ENCODE measurements around the gene LRRTM4.

Gene LRRTM4

GRCh38 chr2:77521931-77522470 is at the start of gene LRRTM4:
Gene LRRTM4 (minus strand): TSS chr2:77522376.
- DNase-seq, result peak in 40 of 42 donors; percentile 39 to 90 (median 70)
- intact Hi-C loops (cut with DNase I), result no loop called here

DNA sequence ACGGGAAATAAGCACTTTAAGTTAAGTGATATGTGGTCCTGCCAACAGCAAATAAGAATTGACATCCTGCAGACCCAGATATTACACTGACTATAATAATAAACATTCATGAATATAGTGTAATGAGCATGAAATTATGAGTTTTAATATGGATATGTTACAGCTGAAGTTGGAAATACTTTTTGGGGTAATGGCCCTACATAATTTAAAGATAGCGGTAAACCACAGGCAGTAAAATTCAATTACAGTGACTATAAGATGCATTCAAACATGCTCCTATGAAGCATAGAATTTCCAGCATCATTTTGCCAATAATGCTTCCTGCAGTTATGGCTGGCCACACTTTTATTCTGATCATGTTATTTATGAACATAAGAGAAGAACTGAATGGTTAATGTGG is 49.4 kb upstream of the LRRTM4 start:
- intact Hi-C loops (cut with DNase I), result no loop called here
- no peak for DNase-seq

DNA sequence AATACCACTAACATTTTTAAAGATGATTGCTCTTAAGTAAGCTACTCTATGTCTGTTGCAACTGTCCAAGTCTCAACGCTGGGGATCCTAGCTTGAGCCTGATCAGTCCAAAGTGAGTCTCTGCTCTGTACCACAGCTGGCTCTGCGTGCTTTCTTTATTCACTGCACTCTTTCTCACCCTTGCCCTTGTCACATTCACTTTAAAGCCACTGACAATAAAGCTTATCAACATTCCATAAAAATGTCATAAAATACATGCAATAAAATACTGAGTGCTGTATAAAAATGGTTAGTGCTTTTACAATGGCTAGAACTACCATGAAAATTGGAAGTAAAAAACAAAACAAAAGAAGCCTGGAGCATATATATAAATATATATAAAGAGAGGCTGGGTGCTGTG is 45.5 kb upstream of the LRRTM4 start:
- intact Hi-C loops (cut with DNase I), result no loop called here
- no peak for DNase-seq

DNA sequence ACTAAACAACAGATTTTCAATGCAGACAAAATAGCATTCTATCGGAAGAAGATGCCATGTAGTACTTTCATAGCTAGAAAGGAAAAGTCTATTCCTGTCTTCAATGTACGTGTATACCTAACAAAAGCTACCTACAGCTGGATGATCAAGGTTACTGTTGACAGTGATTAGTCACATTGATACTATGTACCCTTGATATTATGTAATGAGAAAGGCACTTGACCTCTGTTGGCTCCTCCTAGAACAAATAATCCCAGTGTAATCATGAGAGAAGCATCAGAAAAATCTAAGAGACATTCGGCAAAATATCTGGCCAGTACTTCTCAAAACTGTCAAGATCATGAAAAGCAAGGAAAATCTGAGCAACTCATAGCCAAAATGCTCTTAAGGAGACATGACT is 44.4 kb upstream of the LRRTM4 start:
- intact Hi-C loops (cut with DNase I), result no loop called here
- no peak for DNase-seq

GRCh38 chr2:77566131-77566530 is 44.0 kb upstream of the LRRTM4 start:
- intact Hi-C loops (cut with DNase I), result no loop called here
- no peak for DNase-seq

- intact Hi-C loops (cut with DNase I), result no loop called here
- DNase-seq, result peak in 3 of 42 donors; percentile 2 to 6 (median 3)
Observed at GRCh38 chr2:77552956-77553355, 30.8 kb upstream of the LRRTM4 start.

DNA sequence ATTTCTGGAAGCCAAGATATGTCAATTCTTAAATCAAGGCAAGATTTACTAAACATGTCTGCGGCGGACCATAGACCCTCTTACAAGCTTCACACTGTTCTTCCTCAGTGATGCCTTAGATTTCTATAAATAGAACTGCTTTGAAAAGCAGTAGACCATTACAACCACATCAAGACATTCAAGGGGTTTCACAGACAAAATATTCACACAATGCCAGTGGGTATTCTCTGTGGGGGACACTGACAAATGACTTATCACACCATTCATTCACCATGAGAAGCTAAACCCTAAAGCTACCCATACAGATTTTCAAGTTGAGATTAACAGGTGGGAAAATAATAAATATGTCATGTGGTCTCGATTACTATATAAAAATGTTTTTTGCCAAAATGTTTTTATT is 15.9 kb upstream of the LRRTM4 start:
- no peak for DNase-seq
- intact Hi-C loops (cut with DNase I), result no loop called here

DNA sequence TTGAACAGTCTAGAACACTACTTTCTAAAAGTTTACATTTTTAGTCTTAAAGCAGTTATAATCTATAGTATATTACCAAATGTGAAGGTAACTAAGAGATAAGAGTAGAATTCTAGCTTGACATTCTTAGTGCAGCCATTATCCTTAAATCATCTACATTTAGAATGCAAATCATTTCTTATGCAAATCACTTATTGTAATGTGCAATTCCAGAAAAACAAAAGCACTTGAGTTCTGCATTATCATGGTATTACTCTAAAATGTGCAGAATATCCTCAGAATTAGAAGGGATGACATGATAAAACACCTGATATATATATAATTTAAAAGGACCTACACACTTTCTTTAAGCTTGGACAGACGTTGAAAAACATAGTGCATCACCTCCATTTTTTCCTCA is 712 bp upstream of the LRRTM4 start:
- no peak for DNase-seq
- intact Hi-C loops (cut with DNase I), result no loop called here

DNA sequence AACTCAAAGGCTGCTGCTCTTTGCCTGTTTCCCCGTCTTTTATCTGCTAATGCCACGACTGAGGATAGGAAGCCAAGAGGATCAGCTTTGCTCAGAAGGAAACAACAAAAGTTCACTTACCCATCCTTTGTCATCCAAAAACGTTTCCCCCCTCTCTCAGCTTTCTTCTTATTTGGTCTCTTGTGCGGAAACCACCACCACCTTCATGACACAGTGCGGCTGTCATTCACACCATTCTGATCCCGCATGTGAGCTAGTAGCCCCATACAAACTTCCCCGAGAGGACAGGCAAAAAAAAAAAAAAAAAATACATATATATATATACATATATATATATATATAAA is 656 bp downstream of the LRRTM4 start:
- intact Hi-C loops (cut with DNase I), result no loop called here
- DNase-seq, result peak in 11 of 42 donors; percentile 14 to 56 (median 23)

GRCh38 chr2:77520641-77521547 is 1.3 kb downstream of the LRRTM4 start:
- intact Hi-C loops (cut with DNase I), result no loop called here
- DNase-seq, result peak in 8 of 42 donors; percentile 6 to 48 (median 18)

DNA sequence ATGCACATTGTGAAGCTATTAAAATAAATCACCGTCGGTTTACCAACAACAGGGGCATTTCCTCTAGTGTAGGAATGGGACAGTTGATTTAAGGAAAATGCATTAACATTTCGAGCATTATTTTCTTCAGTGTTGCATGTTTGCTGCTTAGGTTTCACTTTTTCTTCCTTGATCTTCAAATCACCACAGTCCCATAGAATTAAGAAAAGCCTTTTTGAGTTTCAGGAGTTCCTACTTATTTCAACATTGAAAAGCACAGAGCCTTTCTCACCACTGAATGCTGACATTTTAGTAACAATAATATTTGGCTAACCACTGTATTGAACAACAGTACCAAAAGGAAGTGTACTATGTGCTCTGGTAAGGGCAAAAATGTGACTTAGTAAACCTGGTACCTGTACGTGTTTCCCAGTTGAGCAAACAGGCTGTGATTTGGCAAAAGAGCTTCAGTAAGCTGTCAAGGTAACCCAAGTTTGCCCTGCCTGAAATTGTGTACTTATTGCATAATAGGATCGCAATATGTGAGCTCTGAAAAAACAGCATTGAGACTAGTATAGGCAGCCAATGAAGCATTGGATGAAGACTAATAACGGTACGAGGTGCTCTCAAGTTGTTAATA is 2.2 kb downstream of the LRRTM4 start:
- intact Hi-C loops (cut with DNase I), result no loop called here
- DNase-seq, result peak in 1 of 42 donors; percentile 20

DNA sequence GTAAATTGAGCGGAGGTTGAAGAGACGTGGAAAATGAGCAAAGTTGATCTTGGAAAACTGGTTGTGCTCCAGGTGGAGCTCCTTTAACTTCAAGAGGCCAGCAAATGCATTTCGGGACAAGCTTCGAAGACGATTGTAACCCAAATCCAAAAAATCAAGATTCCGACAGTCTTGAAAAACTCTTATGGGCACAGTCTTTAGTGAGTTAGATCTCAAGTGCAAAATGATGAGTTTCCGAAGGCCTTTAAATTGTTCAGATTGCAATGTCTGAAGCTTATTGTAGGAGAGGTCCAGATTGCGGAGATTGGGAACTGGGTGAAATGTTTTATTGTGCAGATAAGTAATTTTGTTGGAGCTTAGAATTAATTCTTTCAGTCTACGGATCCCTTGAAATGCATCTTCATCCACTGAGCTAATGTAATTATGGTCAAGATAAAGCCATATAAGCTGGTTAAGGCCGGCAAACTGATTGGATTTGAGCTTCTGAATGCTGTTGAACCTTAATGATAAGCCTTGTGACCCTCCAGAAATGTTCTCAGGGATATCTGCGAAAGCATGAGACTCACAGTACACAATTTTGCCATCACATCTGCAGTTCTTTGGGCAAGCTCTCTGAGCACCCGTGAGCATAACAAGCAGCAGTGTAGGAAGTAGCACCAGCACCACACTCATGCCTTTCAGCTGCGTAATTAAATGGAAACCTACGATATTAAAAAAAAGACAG is 2.9 kb downstream of the LRRTM4 start:
- intact Hi-C loops (cut with DNase I), result no loop called here
- DNase-seq, result peak in 19 of 42 donors; percentile 8 to 63 (median 33)

GRCh38 chr2:77518311-77518710 is 3.9 kb downstream of the LRRTM4 start:
- intact Hi-C loops (cut with DNase I), result no loop called here
- peak in 3 of 42 donors; percentile 12 to 44 (median 24) for DNase-seq

DNA sequence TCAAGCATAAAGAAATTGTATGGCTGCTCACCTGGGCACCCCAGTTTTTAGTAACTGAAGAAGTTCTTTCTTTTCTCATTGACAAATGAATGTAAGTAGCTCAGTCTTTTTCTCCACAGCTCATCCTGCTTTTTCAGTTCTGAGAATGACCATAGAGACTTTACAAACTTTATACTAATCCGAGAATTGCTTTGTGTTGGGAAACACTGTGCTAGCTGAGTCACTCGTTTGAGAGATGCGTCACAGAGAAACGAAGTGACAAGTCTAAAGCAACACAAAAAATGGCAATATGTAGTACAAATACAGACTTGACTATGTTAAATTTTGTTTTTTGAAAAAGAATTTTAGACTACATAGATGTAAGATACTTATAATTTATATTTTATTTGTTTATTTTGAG is 9.0 kb downstream of the LRRTM4 start:
- intact Hi-C loops (cut with DNase I), result no loop called here

DNA sequence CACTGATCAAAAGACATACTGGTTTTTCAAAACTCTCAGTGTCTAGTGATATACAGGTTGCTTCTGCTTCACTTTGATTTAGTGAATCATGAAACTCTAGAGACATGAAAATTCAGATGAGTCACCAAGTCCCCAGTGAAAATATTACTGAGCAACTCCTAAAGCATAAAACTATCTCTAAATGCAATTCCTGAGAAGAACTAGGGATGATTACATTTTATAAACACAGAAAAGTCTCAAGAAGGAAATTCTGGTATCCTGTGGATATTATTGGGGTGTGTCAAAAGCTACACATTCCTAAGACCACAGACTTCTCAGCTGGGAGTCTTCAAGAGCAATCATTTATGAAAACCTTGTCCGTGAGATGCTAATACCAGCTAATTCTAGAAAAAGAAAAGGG is 9.7 kb downstream of the LRRTM4 start:
- intact Hi-C loops (cut with DNase I), result no loop called here
- DNase-seq, result no peak

More for the DNA sequence above, 9.0 kb downstream of the LRRTM4 start:
- DNase-seq, result peak in 1 of 42 donors; percentile 47

DNA sequence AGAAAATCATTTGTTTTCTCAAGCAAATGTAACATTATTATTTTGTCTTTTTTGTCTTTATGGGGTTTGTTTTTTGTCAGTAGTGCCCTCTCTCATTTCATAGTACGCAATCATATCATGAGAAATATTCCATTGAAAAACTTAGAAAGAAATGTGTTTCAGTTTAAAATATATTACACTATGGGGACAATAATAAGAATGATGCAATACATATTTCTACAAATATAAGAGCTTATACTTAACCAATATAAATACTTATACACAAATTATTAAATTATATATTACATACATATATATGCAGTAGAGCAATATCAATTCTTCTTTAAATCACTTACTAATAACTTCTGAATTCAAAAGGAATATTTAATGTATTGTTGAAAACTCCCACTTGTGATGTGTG is 13.7 kb downstream of the LRRTM4 start:
- DNase-seq, result no peak
- intact Hi-C loops (cut with DNase I), result no loop called here

- intact Hi-C loops (cut with DNase I), result no loop called here
- no peak for DNase-seq
Observed at GRCh38 chr2:77507657-77508056, 14.5 kb downstream of the LRRTM4 start.

DNA sequence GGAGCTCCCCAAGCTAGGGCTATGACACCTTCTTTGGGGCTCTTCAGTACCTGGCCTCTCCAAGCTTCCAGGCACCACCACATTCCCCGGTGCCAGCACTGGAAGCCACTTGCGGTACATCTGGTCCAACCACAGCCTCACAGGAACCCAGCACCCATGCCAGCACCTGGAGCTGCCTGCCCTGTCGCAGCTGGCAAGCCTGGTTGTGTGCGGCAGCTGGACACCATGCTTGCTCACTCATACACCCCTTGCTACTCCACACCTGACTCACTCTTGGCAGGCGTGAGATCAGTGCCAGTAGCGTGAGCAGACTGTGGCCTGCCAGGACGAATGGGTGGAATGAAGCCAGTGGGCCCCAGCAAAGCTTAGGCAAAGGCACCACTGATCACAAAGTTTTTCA is 34.0 kb downstream of the LRRTM4 start:
- DNase-seq, result no peak
- intact Hi-C loops (cut with DNase I), result no loop called here

GRCh38 chr2:77487074-77487803 is 34.9 kb downstream of the LRRTM4 start:
- DNase-seq, result peak in 4 of 42 donors; percentile 18 to 74 (median 32)
- intact Hi-C loops (cut with DNase I), result no loop called here

All from head of caudate nucleus (tissue), 42 donors.